Astrocyte of the cerebellum (primary cell): ENCODE data around the gene SF3A2.
A peak's percentile ranks its signal among the peaks of the same experiment; 100 is the strongest.

Experiments used
- DNase-seq: peaks from one replicate; pipeline ENCODE4 v3.0.0-alpha.2; 2011; ENCODE audit warnings: low read depth
- H3K4me3 ChIP-seq: 2 replicates; pipeline ENCODE4 v1.5.1; 2011; ENCODE audit warnings: mild to moderate bottlenecking, low read depth, low read length, moderate library complexity
- in situ Hi-C: cut with HindIII; loops from 2 replicates; pipeline ENCODE4 v1.10.0; 2017; ENCODE audit warnings: low sequenced_read_pairs
- TF ChIP-seq, protein P1 (sequence below): IDR thresholded peaks from 2 replicates; pipeline ENCODE4 v1.5.1; 2012; ENCODE audit warnings: low read length, low read depth, moderate library complexity, mild to moderate bottlenecking; ENCODE audit errors: missing control alignments

SF3A2 gene

DNA sequence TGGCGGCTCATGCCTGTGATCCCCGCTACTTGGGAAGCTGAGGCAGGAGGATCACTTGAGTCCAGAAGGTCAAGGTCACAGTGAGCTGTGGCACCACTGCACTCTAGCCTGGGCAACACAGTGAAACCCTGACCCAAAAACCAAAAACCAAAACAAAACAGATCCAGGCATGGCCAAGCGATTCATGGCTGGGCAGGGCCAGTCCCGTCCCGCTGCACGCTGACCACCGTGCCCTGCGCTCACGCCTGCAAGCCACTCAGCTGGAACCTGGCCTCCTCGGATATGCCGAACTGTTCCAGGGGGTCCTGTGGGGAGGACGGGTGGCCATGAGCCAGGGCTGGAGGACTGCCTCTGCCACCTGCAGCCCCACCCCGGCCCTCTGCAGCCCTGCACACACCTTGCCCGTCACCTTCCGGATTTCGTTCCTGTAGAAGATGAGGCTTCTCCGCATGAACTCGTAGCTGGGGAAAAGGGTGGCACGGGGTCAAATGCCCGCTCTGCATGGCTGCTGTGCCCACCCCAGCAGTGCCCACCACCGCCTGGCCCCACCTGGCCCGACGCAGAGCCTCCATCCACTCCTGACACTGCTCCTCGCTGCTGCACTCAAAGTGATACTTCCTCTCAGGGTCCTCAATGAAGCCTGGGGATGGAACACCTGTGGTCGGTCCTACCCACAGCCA lies 2.9 kb upstream of the SF3A2 start:
- TF ChIP-seq, protein P1, sequence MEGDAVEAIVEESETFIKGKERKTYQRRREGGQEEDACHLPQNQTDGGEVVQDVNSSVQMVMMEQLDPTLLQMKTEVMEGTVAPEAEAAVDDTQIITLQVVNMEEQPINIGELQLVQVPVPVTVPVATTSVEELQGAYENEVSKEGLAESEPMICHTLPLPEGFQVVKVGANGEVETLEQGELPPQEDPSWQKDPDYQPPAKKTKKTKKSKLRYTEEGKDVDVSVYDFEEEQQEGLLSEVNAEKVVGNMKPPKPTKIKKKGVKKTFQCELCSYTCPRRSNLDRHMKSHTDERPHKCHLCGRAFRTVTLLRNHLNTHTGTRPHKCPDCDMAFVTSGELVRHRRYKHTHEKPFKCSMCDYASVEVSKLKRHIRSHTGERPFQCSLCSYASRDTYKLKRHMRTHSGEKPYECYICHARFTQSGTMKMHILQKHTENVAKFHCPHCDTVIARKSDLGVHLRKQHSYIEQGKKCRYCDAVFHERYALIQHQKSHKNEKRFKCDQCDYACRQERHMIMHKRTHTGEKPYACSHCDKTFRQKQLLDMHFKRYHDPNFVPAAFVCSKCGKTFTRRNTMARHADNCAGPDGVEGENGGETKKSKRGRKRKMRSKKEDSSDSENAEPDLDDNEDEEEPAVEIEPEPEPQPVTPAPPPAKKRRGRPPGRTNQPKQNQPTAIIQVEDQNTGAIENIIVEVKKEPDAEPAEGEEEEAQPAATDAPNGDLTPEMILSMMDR = no peak
- H3K4me3 ChIP-seq = no peak overlapping the region
- DNase-seq = no peak
- in situ Hi-C loops = no loop called here

DNA sequence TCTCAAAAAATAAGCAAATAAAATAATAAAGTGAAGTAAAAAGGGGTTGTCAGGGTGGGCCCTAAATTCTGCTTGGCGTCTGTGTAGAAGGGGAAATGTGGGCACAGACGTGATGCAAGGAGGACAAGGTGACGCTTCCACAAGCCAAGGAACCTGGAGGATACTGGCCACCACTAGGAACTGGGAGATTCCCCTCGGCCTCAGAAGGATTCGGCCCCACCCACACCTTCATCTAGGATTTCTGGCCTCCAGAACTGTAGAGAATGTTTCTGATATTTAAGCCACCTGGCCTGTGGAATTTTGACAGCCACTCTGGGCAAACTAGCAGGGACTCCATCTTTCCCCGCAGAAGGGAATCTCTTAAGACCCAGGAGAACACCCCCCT lies 1.6 kb upstream of the SF3A2 start:
- in situ Hi-C loops = loop anchor here (5.0 kb wide), 2 partner anchors 48 to 92 kb away; partner anchors contain the start of genes LSM7 and SPPL2B
- H3K4me3 ChIP-seq = peak overlapping the region; percentile 70
- no peak for DNase-seq
- TF ChIP-seq, protein P1 = no peak

DNA sequence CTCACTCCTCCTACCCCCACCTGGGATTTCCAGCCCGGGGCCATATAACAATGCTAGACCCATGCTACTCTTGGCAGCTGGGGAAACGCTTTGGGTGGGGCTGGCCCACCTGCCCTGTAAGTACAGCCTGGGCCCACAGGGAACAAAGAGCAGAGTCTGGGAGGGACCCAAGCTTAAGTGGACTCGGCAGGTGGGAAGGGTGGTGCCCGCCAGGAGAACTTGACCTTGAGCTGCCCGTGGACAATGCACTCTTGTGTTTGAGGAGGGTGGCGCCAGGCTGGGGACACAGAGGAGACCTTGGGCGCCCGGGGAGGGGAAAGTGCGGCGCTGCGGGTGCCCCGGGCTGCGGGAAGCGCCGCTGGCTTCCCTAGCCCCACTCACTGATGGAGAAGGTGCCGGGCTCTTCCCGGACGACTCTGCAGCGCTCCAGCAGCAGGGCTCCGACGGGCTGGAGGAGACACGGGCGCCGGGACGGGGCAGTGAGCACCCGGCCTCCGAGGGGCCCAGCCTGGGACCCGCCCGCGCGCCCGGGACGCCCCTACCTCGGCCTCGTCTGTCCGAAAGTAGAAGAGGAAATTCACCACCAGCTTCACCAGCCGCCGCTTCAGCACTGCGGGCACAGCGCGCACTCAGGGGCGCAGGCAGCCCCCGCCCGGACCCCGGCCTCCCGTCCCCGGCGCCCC lies 1.1 kb upstream of the SF3A2 start:
- in situ Hi-C loops = loop anchor here (5.0 kb wide), 2 partner anchors 48 to 92 kb away; partner anchors contain the start of genes LSM7 and SPPL2B
- DNase-seq = no peak
- TF ChIP-seq, protein P1 = no peak
- peak overlapping the region; percentile 70 for H3K4me3 ChIP-seq

DNA sequence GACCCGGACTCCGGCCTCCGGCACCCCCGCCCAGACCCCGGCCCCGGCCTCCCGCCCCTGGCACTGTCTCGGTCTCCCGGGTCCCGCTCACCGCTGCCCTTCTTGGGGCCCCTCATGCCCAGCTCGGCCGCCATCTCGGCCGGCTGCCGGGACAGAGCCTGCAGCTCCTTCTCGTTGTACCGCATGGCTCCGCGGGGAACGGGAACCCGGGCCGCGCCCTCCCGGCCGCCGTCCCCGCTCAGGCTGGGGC lies 635 bp upstream of the SF3A2 start:
- TF ChIP-seq, protein P1 = no peak
- no peak for DNase-seq
- in situ Hi-C loops = loop anchor here (5.0 kb wide), 2 partner anchors 49 to 91 kb away; partner anchors contain the start of genes LSM7 and SPPL2B
- H3K4me3 ChIP-seq = peak overlapping the region; percentile 70

DNA sequence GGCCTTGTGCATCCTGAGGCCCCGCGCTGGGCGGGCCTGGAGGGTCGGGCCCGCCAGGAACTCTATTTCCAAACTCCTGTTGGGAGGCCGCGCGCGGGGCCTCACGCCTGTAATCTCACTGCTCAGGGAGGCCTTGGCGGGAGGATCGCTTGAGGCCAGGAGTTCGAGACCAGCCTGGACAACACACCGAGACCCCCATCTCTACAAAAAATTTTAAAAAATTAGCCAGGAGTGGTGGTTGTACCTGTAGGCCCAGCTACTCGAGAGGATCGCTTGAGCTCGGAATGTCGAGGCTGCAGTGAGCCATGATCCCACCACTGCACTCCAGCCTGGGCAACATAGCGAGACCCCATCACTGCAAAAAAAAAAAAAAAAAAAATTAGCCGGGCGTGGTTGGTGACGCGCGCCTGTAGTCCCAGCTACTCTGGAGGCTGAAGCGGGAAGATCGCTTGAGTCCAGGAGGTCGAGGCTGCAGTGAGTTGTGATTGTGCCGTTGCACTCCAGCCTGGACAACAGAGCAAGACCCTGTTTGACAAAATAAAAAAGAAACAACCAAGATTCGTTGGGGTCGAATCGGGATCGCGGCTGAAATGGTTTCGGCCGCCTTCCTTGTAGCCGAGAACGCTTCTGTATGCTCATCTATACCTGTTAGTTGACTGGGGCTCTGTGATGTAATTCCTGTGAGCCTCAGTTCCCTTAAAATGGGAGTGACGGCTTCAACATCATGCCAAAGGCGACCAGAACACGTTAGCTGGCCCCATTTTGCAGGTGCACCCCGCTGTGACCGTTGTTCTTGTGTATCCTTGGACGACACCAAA lies 636 bp downstream of the SF3A2 start:
- in situ Hi-C loops = loop anchor here (5.0 kb wide), 2 partner anchors 50 to 90 kb away; partner anchors contain the start of genes LSM7 and SPPL2B
- TF ChIP-seq, protein P1 = no peak
- peak overlapping the region; percentile 70 for H3K4me3 ChIP-seq
- DNase-seq = no peak

DNA sequence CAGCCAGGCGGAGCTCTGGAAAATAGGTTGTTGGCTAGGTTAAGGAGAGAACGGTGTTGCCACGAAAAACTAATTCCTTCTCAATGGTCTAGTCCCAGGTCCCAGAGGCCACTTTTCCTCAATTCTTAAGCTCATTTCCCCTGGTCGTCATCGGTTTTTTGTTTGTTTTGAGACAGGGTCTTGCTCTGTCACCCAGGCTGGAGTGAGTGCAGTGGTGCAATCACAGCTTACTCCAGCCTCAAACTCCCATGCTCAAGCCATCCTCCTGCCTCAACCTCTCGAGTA lies 1.2 kb downstream of the SF3A2 start:
- in situ Hi-C loops = loop anchor here (5.0 kb wide), 2 partner anchors 51 to 89 kb away; partner anchors contain the start of genes LSM7 and SPPL2B
- H3K4me3 ChIP-seq = peak overlapping the region; percentile 70
- DNase-seq = no peak
- TF ChIP-seq, protein P1 = no peak
